NCI-H1436 treated with DMSO at 0.1 percent for 48 hours (cell line): ENCODE measurements around the gene ANKS1A.
"Not testable (repeated sequence)": the region's sequence is repeated elsewhere in the genome, so short reads cannot be mapped to it uniquely, and the experiment has no call there.

Source experiments
- DNase-seq: peaks from one replicate; lab custom pipeline; 2025; lab: John Stamatoyannopoulos, UW

ANKS1A gene

DNA sequence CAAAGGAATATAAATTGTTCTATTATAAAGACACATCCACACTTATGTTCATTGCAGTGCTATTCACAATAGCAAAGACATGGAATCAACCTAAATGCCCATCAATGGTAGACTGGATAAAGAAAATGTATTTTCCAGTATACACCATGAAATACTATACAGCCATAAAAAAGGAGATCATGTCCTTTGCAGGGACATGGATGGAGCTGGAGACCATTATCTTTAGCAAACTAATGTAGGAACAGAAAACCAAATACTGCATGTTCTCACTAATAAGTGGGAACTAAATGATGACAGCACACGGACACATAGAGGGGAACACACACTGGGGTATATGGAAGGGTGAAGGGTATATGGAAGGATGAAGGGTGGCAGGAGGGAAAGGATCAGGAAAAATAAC lies 5.0 kb upstream of the ANKS1A start:
- DNase-seq: not testable (repeated sequence)

DNA sequence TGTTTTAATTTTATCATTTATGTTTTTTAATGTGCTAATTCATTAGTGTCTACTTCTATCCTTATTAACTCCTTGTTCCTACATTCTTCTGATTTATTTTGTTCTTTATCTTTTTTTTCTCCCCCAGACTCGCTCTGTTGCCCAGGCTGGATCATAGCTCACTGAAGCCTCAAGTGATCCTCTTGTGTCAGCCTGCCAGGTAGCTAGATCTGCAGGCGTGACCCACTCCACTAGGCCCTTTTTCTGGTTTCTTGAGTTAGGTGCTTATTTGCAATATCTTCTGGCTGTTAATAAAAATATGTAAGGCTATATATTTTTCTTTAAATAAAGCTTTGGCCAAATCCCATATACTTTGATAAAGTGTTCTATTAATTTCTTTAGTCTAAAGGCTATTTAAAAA lies 4.1 kb upstream of the ANKS1A start:
- DNase-seq: no peak

DNA sequence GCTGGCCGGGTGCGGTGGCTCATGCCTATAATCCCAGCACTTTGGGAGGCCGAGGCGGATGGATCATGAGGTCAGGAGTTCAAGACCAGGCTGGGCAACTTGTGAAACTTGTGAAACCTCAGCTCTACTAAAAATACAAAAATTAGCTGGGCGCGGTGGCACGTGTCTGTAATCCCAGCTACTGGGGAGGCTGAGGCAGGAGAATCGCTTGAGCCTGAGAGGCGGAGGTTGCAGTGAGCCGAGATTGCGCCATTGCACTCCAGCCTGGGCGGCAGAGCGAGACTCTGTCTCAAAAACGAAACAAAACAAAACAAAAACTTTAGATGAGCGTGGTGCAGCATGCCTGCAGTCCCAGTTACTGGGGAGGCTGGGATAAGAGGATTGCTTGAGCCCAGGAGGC lies 3.2 kb upstream of the ANKS1A start:
- DNase-seq: not testable (repeated sequence)

- DNase-seq: peak; percentile 49
Measured at GRCh38 chr6:34887753-34888513, 1.1 kb upstream of the ANKS1A start, which contains the start of gene TAF11. TSS of gene TAF11 (minus strand) at chr6:34888042. CDS start at chr6:34887957, 85 bp downstream.

DNA sequence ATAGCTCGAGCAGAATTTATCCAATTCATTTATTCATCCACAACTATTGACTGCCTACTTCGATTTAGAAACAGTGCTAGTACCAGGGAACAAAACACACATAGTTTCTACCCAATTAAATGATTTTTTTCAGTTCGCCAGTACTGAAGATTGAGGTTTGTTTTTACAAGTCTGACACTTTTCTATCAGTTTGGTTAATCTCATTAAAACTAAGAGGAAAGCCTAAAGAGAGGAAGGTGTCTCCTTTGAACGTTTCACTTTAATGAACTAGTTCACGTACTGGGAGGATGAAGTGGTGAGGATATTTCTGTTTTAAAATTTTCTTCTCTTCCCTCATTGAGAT lies 570 bp upstream of the ANKS1A start:
- DNase-seq: no peak

DNA sequence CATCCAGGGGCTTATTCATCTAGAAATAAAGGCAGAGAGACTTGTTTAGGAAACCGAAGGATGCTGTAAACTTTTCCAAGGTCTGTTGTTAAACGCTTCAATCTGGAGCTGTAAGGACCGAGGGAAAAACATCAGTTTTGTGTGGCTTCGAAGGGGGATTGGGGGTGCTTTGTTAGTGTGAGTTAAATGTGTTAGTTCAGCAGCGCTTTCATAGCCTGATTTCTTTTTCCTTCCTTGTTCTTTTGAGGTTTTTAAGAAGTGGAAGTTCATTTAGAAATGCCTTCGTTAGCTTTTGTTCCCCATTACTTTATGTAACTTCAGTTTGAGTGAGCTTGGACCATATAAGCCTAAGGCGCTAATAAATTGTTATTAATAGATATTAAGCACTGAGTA lies 1.5 kb downstream of the ANKS1A start:
- no peak for DNase-seq

- DNase-seq: no peak
Measured at GRCh38 chr6:34891296-34891695, 2.2 kb downstream of the ANKS1A start.

DNA sequence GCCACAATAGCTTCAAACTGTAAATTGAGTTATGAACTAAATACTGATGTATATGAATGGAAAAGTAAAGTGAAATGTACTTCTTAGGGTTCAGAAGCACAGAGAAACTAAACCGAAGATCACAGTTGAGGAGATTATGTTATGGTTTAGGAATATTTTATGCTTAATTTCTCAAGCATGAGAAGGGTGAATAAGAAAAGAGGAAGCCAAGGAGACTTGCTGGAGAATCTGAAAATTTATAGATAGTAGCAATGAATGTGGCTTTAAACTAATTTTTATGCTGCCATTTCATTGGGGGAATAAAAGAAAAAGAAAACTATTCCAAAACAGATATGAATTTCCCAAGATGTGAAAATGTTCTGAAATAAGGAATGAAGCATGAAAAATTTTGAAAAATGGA lies 5.6 kb downstream of the ANKS1A start:
- DNase-seq: no peak

- DNase-seq: no peak
Measured at GRCh38 chr6:34897130-34897529, 8.1 kb downstream of the ANKS1A start.

GRCh38 chr6:34897716-34898115 lies 8.7 kb downstream of the ANKS1A start:
- DNase-seq: no peak

GRCh38 chr6:34899748-34900147 lies 10.7 kb downstream of the ANKS1A start:
- DNase-seq: not testable (repeated sequence)

- no peak for DNase-seq
Measured at GRCh38 chr6:34900321-34901031, 11.4 kb downstream of the ANKS1A start.

DNA sequence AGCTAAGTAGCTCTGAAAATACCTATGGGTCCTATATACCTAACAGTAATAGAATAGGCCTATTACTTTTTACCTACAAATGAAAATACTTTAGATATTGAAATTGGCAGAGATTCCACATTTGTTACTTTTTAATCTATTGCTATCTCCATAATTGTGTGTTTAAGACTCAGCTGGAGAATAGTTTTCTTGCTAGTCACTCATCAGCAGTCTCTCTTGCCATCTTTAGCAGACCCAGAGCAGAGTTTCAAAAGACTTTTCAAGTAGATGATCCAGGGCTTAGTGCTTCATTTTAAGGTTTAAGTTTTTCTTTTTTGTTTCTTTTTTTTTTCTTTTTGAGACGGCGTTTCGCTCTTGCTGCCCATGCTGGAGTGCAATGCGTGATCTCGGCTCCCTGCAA lies 12.9 kb downstream of the ANKS1A start:
- DNase-seq: no peak

DNA sequence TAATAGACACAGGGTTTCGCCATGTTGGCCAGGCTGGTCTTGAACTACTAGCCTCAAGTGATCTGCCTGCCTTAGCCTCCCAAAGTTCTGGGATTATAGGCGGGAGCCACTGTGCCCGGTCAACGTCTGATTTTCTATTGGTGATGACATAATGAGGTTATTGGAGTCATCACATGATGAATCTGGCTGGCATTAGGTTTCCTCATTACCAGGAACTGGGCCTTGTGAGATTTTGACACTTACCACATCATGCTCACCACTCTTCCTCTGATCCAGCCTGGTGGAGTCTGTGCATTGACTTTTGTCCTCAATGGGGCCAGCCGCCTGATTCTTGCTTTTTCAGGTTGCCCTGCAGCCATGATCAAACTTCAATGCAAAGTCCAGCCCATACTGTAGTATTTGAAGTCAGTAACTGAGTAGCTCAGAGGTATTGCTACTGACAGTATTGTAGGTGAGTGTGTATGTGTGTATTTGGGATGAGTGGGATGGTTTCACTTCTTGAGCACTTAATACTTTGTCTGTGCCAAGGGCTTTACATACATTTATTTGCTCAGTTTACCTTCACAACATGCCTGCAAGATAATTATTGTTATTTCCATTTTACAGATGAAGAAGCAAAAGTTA lies 16.0 kb downstream of the ANKS1A start:
- no peak for DNase-seq

GRCh38 chr6:34906826-34907225 lies 17.8 kb downstream of the ANKS1A start:
- DNase-seq: no peak

DNA sequence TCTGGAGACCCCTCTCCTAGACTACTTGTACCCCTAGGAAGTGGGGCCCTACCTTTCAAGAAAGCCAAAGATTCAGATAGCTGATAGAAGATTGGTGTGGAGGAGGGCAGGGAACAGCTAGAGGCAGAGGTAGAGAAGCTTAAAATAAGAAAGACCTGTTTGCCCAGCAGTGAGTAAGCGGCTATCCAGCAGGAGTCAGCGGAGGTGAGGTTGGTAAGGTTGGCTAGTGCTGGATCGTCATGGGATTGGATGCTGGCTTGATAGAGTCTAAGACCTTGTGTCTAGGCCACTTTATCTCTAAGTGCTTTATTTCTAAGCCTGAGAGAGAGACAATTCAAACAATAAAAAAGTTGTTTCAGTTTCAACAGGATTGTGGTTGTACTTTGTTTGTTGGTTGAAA lies 19.1 kb downstream of the ANKS1A start:
- no peak for DNase-seq

GRCh38 chr6:34909320-34909883 lies 20.3 kb downstream of the ANKS1A start:
- peak; percentile 71 for DNase-seq

- DNase-seq: no peak
Measured at GRCh38 chr6:34911822-34912221, 22.8 kb downstream of the ANKS1A start.

- no peak for DNase-seq
Measured at GRCh38 chr6:34912715-34913464, 23.8 kb downstream of the ANKS1A start.

DNA sequence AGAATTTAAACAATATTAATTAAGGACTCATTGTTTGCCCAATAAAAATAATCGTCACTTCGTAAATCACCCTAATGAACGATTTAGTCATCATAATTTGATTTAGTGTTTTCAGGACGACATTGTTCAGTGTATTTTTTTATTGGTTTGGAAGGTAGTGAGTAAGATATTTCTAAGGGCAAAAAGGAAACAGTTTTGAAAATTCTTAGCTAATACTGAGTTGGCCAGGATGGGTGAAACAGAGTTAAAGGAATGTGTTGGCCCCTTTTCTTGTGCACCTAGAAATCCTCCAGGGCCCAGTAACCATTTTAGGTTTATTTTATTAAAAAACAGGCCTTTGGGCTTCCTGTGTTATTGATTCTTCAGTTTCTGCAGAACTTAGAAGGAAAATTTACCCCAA lies 25.3 kb downstream of the ANKS1A start:
- DNase-seq: no peak

DNA sequence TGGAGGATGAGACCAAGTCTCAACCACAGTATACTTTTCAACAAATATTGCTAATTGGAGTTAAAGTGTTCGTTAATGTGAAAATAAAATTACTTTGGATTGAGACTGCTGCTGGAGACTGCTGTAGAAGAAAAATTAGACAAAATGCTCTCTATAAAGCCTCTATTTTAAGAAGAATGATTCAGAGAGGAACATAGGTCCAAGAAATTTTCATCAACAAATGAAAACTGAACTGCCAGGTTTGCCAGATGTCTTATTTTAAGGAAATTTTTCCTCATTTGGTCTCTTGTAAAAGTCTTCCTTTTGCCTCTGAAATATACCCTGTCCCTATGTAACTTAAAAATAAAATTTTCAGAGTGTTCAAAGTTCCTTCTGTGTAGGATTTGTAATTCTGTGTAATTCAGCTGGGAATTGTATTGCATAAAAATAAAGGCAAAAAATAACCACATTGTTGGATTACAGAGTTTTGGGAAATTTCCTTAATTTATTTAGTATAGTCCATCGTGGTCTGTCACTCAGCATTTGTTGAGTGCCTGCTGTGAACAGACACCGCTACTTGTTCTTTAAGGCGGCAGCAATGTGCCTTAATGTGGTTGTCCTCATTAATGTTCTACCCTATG lies 27.4 kb downstream of the ANKS1A start:
- DNase-seq: no peak
